Fibroblast of skin of left quadriceps (primary cell): ENCODE results near the gene FXYD5.

Experiments used
- DNase-seq, 2 experiments: peaks; one replicate each; pipeline ENCODE4 v3.0.0-alpha.2; 2013; ENCODE audit warnings: low read depth in 2 of 2

FXYD5 gene

GRCh38 chr19:35154525-35155406 is at the start of gene FXYD5:
FXYD5 (plus strand) TSS chr19:35154735; CDS start chr19:35155551, 816 bp downstream.
- peak; percentile 45 to 48 for DNase-seq

- no peak for DNase-seq
Observed at GRCh38 chr19:35105047-35105410, 49.5 kb upstream of the FXYD5 start.

DNA sequence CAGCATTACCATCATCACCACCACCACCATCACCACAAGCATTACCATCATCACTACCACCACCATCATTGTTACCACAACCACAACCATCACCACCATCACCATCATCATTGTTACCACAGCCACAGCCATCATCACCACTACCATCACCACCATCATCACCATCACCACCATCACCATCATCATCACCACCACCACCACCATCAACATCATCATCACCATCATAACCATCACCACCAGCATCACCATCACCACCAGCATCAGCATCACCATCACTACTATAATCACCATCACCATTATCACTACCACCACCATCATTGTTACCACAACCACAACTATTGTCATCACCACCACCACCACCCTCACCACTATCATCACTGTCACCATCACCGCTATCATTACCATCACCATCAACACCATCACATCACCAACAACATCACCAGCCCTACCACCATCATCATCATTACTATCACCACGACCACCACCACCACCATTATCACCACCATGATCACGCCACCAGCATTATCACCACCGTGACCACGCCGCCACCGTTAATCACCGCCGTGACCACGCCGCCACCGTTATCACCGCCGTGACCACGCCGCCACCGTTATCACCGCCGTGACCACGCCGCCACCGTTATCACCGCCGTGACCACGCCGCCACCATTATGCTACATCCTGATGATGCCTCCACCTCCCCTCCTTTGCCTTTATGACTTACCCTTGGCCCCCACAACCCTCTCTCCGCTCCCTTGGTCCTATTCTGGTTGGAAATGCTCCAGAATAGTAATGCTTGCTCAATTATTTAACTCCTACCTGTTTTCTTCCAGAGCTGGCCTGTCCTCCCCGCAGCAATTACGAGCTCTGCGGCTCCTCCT is 48.9 kb upstream of the FXYD5 start:
- DNase-seq = no peak

DNA sequence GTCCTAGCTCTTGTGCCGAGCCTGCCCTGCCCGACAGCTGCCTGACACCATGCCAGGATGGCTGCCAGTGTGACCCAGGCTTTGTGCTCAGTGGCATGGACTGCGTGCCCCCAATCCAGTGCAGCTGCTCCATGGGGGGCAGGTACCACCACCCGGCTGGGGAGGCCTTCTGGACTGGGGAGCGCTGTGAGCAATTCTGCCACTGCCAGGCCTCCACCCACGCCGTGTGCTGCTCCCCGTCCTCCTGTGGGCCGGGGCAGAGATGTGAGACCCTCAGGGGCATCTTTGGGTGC is 48.3 kb upstream of the FXYD5 start:
- DNase-seq = no peak

- DNase-seq = no peak
Observed at GRCh38 chr19:35106898-35107541, 47.5 kb upstream of the FXYD5 start.

GRCh38 chr19:35107545-35107944 is 47.0 kb upstream of the FXYD5 start:
- DNase-seq = no peak

- DNase-seq = no peak
Observed at GRCh38 chr19:35108730-35109129, 45.8 kb upstream of the FXYD5 start.

GRCh38 chr19:35109395-35110112 is 45.0 kb upstream of the FXYD5 start:
- no peak for DNase-seq

DNA sequence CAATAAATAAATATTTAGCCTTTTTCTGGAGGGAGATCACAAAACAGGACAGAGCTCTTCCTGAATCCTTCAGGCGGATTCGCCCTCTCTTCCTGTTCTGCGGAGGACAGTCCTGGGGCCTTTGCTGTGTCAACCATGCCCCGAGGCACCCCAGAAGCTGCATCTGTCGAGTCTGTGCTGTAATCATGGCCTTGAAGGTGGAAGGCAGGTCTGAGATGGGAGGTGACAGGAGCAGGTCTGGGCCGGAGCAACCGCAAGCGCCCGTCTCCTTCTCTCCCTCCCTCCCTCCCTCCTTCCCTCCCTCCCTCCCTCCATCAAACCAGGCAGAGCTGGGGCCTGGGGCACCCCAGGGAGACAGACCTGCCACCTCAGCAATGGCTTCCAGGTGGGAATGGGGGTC is 43.6 kb upstream of the FXYD5 start:
- DNase-seq = no peak

DNA sequence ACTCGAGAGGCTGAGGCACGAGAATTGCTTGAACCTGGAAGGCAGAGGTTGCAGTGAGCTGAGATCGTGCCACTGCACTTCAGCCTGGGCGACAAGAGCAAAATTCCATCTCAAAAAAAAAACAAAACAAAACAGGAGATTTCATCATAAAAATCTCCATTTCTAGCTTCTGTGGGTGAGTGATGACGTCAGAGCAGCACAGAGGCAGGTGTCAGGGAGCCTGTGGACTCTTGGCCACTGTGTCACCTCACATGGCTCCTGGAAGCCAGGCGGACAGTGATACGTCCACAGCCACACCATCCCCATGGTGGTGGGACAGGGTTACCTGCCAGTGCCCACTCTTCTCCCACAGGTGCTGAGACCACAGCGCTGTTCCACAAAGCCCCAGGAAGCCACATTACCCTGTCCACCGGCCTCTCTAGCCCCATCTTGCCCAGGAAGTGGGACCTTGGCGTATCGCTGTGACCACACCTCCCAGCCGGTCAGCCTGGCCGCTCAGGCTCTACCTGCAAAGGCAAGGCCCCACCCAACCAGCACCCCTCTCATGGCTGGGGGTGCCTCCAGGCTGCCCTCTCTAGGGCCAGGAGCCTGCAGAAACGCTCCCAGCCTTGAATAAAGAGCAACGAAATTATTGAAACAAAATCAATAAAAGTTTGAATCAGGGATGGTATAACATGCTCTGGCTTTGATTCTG is 41.4 kb upstream of the FXYD5 start:
- DNase-seq = no peak

GRCh38 chr19:35114353-35115176 is 40.0 kb upstream of the FXYD5 start:
- DNase-seq = peak in 1 of 2 experiments; percentile 19

DNA sequence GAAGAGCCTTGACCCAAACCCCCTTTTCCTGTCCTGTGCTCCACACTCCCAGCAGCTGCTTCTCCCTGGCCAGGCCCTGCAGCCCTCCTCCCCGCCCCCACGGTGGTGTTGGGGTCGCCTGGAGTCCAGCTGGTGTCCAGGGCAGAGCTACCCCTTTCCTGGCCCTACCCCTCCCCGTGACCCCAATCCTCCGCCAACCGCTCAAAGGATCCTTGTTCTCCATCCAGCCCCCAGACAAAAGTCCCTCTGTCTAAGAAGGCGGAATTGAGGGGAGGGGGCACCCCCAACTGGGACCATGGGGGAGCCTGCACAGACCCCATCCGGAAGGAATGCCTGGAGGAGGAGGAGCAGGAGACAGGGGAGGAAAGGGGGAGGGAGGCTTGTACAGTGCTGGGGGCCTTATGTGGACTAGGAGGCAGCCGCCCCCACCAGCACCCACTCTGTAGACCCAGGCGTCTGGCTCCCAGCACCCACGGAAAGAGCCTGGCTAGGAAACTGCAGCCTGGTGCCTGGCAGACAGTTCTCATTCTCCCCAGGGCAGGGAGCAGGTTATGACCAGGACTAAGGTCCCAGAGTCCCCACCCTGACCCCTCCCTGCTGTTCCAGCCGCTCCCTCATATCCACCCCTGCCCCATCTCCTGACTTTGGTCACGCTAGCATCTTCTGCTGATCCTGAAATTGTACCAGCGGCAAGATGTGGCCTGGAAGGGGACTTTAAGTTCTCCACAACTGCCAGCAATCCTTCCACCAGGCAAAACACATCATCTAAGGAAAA is 39.2 kb upstream of the FXYD5 start, which contains the start of gene FXYD3:
Gene FXYD3 (plus strand): TSS at position 647 of the 775 bp plus-strand sequence. CDS start 3,554 bp downstream, outside the sequence.
- DNase-seq = no peak

GRCh38 chr19:35116072-35116801 is 38.3 kb upstream of the FXYD5 start:
- DNase-seq = no peak

GRCh38 chr19:35117116-35117515 is 37.4 kb upstream of the FXYD5 start:
- DNase-seq = no peak

GRCh38 chr19:35117799-35118198 is 36.7 kb upstream of the FXYD5 start:
- no peak for DNase-seq

DNA sequence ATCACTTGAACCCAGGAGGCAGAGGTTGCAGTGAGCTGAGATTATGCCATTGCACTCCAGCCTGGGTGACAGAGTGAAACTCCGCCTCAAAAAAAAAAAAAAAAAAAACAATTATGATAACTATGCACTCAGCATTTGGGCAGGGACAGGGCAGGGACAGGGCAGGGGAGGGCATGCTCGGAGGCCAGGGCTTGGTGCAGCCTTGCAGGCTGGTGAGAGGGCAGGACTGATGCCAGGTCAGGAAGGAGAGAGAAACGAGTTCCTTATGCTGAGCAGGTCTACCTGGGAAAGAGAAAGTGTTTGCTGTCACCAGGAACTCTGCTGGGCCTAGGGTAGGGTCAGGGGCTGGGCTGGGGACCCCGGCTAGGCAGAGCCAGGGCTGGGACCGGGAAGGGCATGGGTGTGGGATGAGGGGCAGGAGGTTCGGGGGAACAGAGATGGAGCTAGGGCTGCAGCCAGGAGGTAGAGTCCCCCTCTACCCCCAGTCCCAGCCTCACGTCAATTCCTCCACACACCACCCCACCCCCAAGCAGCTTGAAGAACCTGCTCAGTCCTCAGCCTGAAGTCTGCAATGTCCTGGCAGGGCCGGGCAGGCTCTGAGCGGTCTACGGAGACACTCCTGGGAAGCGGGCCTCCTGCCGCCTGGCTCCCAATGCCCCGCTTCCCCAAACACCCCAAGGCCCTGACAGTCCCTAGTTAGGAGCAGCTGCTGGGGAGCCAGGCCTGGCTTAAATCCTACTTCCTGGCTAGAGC is 36.1 kb upstream of the FXYD5 start:
- no peak for DNase-seq

DNA sequence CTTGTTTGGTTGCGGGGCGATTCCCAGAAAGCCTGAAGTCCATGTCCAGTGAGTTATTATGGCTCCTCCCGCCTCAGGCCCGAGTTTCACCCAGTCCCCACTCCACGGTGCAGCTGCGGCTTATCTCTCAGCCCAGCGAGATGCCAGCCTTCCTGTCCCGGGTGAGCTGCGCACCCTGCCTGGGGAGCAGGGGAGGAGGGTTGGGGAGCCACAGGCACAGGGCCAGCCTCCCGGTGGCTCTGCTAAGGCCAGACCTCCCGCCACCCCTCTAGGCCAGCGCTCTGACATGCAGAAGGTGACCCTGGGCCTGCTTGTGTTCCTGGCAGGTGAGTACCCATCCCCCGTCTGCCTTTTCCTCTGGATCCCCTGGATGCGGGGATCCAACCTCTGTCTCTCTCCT is 35.4 kb upstream of the FXYD5 start:
- DNase-seq = no peak

GRCh38 chr19:35119578-35120155 is 34.9 kb upstream of the FXYD5 start:
- no peak for DNase-seq
